GM19099 (cell line): ENCODE results near the gene ALG14.

Source experiments
- POLR2A ChIP-seq: IDR thresholded peaks from 3 replicates; pipeline ENCODE4 v1.6.1; 2011; ENCODE audit warnings: low read depth; ENCODE audit not compliant: insufficient read length; ENCODE audit errors: extremely low read depth

ALG14 gene

DNA sequence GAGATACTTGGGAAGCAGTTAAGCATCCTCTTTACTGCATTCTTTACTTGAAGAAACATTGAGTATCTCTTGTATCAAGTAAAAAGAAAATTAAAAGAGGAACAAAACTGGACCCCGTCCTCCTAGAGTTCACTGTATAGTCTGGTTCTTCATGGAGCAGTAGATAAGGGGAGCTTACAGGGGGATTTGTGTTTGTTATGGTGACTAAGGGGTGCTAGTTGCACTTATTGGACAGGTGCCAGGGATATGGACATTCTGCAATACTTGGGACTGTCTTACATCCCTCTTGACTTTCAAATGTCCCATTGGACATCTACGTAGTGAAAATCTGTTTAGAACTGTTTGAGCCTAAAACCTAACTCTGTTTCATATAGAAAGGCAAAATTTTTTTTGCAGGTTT is 67.2 kb downstream of the ALG14 start:
- TF ChIP-seq POLR2A: no peak

- no peak for TF ChIP-seq POLR2A
Observed at GRCh38 chr1:95004013-95004412, 68.7 kb downstream of the ALG14 start.

GRCh38 chr1:95003433-95003738 is 69.4 kb downstream of the ALG14 start:
- TF ChIP-seq POLR2A: no peak

- TF ChIP-seq POLR2A: no peak
Observed at GRCh38 chr1:95002540-95003432, 70.0 kb downstream of the ALG14 start.

GRCh38 chr1:95002164-95002539 is 70.6 kb downstream of the ALG14 start:
- TF ChIP-seq POLR2A: no peak

DNA sequence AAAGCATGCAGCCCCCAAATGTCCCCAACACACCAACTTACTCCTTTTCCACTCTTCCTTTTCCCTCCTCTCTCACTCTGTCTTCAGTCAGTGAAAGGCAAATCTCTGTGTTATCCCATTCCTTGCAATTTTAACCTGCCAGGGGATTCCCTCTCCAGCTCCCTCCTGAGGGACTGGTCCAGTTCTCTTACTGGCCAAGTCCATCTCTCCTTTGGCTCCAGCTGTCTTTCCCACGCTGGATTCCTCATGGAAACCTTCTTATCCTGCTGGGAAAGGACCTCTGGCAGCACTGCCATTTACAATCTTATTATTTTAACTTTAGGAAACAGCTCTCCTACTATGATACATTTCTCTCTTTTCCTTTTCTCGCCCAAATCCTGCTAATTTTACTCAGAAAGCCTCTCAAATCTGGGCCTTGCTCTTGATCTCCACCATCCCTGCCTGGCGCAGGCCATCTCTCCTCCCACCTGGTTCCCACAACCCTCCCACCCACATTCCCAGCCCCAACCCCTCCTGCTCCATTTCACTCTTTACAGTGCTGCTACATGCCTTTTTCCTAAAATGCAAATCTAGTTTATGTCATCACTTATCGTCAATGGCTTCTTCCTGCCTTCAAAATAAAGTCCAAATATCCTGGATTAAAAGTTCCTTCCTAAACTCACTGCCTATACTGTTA is 73.2 kb downstream of the ALG14 start:
- TF ChIP-seq POLR2A: no peak

- TF ChIP-seq POLR2A: no peak
Observed at GRCh38 chr1:94998748-94999147, 74.0 kb downstream of the ALG14 start.

DNA sequence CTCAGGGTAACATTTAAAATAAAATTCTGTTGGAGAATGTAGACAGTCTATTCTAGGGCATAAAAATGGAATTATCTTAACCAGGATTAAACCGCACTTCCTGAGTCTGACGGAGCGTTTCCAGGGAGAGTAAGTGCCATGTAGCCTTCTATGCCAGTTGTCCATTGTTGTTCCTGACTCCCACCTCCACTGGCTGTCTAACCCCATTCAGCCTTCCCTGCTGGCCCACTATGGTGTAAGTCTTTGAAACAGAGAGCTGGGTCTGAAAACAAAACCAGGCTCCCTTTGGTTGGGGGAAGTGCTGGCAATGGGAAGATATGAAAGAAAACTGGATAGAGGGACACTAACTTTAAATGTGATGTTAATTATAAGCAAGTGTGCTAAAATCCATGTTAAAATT is 74.6 kb downstream of the ALG14 start:
- TF ChIP-seq POLR2A: no peak

DNA sequence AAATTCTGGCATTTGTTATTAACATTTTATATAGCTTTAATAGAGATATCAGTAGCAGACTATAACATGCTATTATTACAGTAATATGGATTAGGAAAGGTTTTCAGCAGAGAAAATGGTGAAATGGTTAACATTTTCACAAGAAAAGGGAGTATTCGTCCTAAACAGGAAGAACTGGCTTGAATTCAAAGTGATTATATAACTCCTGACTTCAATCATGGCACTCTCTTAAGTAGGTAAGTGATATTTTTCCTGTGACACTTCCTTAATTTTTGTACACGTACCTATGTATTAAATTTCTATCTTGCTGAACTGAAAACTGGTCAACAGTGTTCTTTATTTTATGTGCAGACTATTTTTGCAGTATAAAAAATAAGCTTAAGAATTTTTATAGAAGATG is 77.9 kb downstream of the ALG14 start:
- no peak for TF ChIP-seq POLR2A

DNA sequence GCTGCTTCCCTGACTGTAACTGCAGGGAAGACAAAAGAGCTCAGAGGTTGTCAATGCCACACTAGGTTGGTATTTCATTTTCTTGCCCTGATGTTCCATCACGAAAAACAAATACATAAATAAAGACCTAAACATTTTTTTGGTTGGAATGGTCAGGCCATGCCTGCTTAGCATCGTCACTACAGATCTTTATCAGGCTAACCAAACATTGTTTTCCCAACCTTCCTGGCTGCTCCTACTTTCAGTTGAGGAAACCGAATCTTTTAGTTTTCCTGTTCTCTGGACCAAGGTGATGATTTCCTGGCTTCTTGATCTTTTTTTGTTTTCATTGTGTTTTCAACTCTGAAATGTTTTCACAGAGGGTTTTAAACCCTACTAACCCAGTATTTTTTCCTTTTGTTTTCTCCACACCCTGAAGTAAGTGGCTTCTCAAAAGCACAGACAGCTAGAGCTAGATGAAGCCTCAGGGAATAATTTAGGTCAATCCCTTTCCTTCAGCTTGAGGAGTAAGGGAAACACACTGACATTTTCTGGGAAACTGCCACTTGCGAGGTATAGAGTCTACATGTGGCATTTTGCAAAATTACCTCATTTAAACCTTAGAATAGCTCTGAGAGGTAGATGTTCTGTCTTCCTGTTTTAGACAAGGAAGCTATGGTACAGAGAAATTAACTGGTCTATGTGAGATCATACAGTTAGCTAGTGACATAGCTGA is 78.7 kb downstream of the ALG14 start:
- TF ChIP-seq POLR2A: no peak

DNA sequence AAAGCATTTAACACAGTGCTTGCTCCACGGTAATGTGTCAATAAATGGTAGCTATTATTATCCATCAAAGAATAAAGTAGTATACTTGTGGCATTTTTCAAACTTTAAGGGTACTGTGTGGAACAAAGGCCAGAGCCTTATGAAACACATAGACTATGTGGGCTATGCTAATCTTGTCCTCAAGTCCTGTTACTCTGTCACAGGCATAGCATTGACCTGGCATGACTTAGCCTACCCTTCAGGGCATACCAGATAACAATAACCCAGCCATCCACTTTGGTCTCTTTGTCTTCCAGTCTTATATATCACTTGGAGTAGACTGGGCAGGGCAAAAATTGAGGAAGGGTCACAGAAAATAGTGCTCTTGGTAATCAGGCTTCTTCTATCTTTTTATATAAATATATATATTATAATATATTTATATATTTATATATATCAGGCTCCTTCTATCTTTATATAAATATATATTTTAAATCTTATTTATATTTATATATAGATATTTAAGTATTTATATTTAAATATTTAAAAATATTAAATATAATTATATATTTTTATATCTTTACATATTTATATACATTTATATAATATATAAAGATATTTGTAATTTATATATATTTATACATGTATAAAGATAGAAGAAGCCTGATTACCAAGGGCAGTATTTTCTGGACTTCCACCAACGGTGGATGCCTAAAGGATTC is 79.7 kb downstream of the ALG14 start:
- no peak for TF ChIP-seq POLR2A

DNA sequence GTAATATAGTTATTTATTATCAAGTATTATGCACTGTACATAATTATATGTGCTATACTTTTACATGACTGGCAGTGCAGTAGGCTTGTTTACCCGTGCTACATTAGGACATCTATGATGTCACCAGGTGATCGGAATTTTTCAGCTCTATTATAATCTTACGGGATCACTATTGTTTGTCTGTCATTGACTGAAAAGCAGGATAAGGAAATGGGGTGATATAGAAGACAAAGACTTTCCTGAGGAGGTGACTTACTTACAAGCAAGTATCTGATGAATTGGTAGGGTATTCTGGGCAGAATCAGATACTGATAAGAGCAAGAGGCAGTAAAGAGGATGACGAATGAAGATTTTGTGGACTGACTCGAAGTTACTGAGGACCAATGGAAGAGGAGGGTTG is 80.6 kb downstream of the ALG14 start:
- no peak for TF ChIP-seq POLR2A

- TF ChIP-seq POLR2A: no peak
Observed at GRCh38 chr1:94989911-94990473, 82.8 kb downstream of the ALG14 start.

DNA sequence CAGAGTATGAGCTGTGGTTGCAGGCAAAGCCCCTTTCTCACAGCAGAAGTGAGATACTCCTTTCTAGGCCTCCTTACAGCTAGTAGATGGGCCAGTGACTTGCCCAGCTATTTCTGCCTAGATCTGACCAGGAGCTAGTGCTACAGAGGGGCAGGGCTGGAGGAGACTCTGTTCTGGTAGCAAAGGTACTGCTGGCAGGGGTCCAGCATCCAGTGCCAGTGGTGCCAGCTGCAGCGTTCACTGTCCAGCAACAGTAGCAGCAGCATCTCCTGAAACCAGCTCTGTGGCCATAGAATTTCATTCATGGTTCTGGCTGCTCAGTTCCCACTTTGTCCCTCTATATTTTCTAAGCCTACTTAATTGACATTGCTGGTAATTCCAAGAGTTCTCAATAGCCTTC is 83.4 kb downstream of the ALG14 start:
- TF ChIP-seq POLR2A: no peak

DNA sequence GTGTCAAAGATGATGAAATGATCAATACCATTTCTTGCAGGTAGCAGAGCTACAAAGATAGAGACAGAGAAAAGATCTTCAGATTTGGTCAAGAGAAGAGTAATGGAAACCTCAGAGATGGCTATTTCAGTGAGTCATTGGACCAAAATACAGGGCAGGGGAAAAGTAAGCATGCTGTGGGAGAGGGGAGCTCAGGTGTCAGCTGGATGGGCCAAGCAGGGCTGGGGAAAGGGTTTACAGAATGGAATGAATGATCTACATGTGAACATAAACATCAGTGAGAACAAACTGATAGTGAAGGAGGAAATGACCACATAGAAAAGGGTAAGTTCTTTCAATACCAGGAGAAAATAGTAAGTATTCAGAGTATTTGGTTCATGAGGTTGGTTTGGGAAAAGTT is 84.4 kb downstream of the ALG14 start:
- TF ChIP-seq POLR2A: no peak
